ENCODE data around the gene PTGFRN. TPM values are rescaled to one million over a fixed set of nuclear protein-coding genes. Genes with fewer than 3 reads are reported as not detected.

Gene PTGFRN
- total RNA-seq, 2 donors from 2014 or later, result 99.4 to 153 TPM

- intact Hi-C loops (cut with DNase I), result no loop called here
- DNase-seq (ENCODE audit: low spot score), result no peak
Observed at GRCh38 chr1:117003223-117003875, 93.6 kb downstream of the PTGFRN start.

- DNase-seq (ENCODE audit: low spot score), result no peak
- intact Hi-C loops (cut with DNase I), result no loop called here
Observed at GRCh38 chr1:117007719-117008013, 98.0 kb downstream of the PTGFRN start.

DNA sequence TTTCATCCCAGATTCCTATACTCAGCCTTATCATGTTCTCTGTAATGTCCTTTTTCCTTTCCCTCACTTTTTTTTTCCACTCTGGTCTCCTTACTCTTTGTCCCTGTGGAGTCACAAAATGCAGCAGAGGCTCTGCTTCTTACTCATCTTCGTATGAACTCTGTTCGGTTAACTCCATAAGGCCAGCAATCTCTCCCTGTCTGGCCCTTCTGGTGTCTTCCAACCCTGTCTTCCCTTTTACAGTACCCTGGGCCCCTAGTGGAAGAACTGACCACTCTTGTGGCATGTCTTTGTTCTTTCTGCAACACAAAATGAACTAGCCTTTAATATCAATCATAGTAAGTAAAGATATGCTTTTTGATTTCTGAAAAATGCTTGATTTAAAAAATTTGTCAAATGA lies 98.9 kb downstream of the PTGFRN start:
- intact Hi-C loops (cut with DNase I), result no loop called here
- no peak for DNase-seq (ENCODE audit: low spot score)

GRCh38 chr1:117009132-117009531 lies 99.4 kb downstream of the PTGFRN start:
- DNase-seq (ENCODE audit: low spot score), result no peak
- intact Hi-C loops (cut with DNase I), result no loop called here

GRCh38 chr1:117010310-117010969 lies 100.7 kb downstream of the PTGFRN start:
- no peak for DNase-seq (ENCODE audit: low spot score)
- intact Hi-C loops (cut with DNase I), result no loop called here

DNA sequence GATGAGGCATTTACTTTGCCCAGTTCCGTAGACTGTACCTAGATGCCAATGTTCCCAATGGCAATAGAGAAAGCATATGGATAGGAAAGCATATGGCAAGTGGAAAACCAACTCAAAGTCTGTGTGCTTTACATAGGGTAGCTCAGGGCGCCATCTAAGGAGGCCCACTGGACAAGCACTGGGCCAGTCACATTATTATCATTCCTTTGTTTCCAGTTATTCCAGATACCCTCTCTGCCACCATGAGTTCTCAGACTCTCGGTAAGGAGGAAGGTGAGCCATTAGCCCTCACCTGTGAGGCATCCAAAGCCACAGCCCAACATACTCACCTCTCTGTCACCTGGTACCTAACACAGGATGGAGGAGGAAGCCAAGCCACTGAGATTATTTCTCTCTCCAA lies 101.6 kb downstream of the PTGFRN start:
- intact Hi-C loops (cut with DNase I), result no loop called here

DNA sequence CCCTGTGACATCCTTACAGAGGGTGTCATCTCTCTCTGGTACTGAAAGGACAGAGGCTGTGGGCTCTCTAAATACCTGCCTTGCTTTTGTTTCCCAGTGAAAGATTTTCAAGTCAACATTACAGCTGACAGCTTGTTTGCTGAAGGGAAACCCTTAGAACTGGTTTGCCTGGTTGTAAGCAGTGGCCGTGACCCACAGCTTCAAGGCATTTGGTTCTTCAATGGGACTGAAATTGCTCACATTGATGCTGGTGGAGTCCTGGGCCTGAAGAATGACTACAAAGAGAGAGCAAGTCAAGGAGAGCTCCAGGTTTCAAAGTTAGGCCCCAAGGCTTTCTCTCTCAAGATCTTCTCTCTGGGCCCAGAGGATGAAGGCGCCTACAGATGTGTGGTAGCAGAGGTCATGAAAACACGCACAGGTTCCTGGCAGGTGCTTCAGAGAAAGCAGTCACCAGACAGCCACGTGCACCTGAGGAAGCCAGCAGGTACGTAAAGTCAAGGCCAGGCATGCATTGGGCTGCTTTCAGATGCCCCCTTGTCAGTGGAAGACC lies 103.7 kb downstream of the PTGFRN start:
- intact Hi-C loops (cut with DNase I), result no loop called here

More for the DNA sequence above, 101.6 kb downstream of the PTGFRN start:
- no peak for DNase-seq (ENCODE audit: low spot score)

GRCh38 chr1:117014209-117014608 lies 104.5 kb downstream of the PTGFRN start:
- intact Hi-C loops (cut with DNase I), result no loop called here
- no peak for DNase-seq (ENCODE audit: low spot score)

More for the DNA sequence above, 103.7 kb downstream of the PTGFRN start:
- DNase-seq (ENCODE audit: low spot score), result no peak

DNA sequence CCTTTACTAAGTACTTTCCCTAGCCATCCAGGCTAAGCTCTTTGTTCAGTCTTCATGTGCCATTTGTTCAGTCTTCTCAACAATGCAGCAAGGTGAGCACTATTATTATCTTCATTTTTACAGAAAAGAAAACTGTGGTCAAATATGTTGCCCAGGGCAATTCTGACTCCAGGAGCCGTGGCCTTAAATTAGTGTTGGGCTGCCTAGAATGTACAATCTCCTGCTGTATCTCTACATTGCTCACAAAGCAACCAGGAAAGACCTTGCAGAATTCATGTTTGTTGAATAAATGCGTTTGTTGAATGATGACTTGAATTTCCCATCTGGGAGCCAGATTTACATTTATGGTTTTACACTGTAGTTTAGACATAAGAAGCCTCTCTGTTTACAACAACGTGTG lies 106.0 kb downstream of the PTGFRN start:
- intact Hi-C loops (cut with DNase I), result no loop called here
- DNase-seq (ENCODE audit: low spot score), result no peak

DNA sequence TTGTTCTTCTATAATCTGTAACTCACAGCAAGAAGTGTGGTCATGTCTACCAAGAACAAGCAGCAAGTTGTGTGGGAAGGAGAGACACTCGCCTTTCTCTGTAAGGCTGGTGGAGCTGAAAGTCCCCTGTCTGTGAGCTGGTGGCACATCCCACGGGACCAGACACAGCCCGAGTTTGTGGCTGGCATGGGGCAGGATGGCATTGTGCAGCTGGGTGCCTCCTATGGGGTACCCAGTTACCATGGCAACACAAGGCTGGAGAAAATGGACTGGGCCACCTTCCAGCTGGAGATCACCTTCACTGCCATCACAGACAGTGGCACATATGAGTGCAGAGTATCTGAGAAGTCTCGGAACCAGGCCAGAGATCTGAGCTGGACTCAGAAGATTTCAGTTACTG lies 107.3 kb downstream of the PTGFRN start:
- no peak for DNase-seq (ENCODE audit: low spot score)
- intact Hi-C loops (cut with DNase I), result no loop called here

GRCh38 chr1:117017648-117018047 lies 107.9 kb downstream of the PTGFRN start:
- intact Hi-C loops (cut with DNase I), result no loop called here
- DNase-seq (ENCODE audit: low spot score), result no peak

DNA sequence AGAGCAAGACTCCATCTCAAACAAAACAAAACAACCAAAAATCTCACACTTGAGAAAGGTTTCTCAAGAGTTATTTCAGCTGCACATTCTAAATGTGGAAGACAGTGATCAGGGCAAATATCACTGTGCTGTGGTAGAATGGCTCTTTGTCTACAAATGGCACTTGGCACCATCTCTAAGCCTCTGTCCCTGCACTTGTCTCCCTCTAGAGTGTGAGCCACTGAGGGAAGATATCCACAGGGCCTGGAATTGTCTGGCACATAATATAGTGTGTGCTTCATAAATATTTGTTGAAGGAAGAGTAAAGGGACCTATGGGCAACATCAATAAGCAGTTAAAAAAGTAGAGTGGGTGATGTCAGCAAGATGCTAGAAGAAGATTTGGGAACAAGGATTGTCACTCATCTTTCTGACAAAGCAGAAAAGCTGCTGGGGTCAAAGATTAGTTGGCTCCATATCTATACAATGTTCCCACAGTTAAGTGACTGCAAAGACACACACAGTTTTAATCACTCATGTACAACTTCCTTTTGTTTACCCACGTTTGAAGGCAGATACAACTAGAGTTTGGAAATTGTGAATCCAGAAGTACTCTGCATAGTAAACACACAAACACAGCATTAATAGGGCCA lies 110.9 kb downstream of the PTGFRN start:
- intact Hi-C loops (cut with DNase I), result no loop called here
- DNase-seq (ENCODE audit: low spot score), result no peak

DNA sequence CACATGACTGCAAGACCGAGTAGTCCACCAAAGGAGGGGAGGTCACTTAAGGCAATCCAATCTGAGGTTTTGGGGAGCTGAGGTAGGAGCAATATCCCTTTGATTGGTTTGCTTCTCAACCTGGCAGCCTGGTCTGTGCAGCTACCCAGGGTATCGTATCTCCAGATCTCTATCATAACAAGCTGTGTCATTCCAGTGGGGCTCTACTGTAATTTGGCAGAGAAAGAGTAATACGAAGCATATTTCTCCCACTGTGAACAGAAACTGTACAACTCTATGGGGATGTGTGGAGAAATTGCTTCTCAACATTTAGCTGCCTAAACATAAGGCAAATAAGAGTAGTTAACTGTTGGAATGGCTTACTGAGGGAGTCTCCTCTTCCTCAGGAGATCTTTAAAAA lies 112.4 kb downstream of the PTGFRN start:
- DNase-seq (ENCODE audit: low spot score), result no peak
- intact Hi-C loops (cut with DNase I), result no loop called here

DNA sequence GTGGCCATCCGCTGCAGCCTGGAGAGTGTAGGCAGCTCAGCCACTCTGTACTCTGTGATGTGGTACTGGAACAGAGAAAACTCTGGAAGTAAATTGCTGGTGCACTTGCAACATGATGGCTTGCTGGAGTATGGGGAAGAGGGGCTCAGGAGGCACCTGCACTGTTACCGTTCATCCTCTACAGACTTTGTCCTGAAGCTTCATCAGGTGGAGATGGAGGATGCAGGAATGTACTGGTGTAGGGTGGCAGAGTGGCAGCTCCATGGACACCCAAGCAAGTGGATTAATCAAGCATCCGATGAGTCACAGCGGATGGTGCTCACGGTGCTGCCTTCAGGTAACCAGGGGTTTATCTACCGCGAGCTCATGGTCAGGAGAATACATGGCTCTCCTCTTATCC lies 115.9 kb downstream of the PTGFRN start:
- no peak for DNase-seq (ENCODE audit: low spot score)
- intact Hi-C loops (cut with DNase I), result no loop called here

- DNase-seq (ENCODE audit: low spot score), result no peak
- intact Hi-C loops (cut with DNase I), result no loop called here
Observed at GRCh38 chr1:117026361-117026760, 116.6 kb downstream of the PTGFRN start.

DNA sequence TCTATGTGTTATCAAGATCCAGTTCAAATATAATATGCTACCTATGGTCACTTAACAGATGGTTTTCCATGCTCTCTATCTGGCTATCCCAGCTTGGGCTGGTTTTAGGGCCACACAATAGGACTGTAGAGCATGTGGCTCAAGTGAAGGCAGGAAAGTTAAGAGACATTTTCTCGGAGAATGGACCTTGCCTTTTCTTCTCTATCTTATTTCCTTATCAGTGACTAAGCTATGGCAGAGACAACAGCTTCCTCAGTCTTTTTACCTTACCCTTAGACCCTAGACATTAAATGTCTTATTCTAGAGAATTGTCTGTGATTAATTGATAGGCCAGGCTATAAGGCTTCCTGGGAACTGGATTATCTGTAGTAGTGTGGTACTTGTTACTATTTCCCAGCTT lies 120.0 kb downstream of the PTGFRN start:
- no peak for DNase-seq (ENCODE audit: low spot score)
- intact Hi-C loops (cut with DNase I), result no loop called here

DNA sequence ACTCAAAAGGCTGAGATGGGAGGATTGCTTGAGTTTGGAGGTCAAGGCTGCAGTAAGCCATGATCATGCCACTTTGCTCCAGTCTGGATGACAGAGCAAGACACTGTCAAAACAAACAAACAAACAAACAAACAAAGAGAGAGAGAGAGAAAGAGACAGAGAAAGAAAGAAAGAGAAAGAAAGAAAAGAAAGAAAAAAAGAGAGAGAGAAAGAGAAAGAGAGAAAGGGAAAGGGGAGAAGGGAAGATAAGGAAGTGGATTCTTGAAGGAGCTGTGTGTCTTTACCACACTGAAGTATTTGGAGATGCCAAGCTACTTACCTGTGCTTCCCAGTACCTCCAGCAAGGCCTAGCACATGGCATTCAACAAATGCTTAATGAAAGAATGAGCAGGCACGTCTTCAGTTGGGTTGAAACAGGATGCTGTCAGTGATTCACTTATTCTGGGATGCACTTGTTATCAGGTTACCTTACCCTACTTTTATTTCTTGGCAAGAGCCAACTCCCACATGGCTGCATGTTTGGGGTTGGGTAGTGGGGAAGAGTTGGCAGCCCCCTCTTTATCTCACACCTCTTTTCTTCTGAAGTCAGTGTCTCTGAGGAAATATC lies 120.7 kb downstream of the PTGFRN start:
- DNase-seq (ENCODE audit: low spot score), result no peak
- intact Hi-C loops (cut with DNase I), result no loop called here

DNA sequence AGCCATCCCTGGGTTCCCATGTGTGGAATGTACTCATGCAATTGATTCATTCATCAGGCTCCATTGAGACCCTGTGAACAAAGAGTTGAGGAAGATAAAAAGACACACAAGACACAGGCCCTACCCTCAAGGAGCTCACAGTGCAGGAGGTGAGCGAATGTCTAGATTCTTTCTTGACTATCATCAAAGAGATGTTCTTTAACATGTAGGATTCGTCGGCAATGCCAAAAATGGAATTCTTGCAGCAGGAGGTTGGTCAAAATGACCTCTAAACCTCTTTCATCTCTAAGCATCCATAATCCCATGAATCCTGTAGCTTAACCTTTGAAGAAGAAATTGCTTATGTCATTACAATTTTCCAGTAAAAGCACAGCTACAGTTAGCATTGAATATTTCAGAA lies 122.5 kb downstream of the PTGFRN start:
- intact Hi-C loops (cut with DNase I), result no loop called here
- no peak for DNase-seq (ENCODE audit: low spot score)

- no peak for DNase-seq (ENCODE audit: low spot score)
- intact Hi-C loops (cut with DNase I), result no loop called here
Observed at GRCh38 chr1:117032681-117033539, 123.2 kb downstream of the PTGFRN start.

Data from posterior vena cava (tissue), 2 donors.